DOHH2 (cell line): ENCODE results near the gene KLRC4.

ENCODE experiments used
- CTCF ChIP-seq: fragments of 200-600 bp; sonication (generic); IDR thresholded peaks from one replicate; pipeline ENCODE4 v1.5.1; 2014; ENCODE audit warnings: antibody characterized with exemption, mild to moderate bottlenecking, low read depth, low read length; ENCODE audit not compliant: poor library complexity, severe bottlenecking
- EZH2phosphoT487 ChIP-seq: fragments of 200-600 bp; sonication (generic); IDR thresholded peaks from 2 replicates; pipeline ENCODE4 v1.6.1; 2017; ENCODE audit warnings: borderline replicate concordance, mild to moderate bottlenecking, antibody characterized with exemption, low read length, moderate library complexity, mixed read lengths

DNA sequence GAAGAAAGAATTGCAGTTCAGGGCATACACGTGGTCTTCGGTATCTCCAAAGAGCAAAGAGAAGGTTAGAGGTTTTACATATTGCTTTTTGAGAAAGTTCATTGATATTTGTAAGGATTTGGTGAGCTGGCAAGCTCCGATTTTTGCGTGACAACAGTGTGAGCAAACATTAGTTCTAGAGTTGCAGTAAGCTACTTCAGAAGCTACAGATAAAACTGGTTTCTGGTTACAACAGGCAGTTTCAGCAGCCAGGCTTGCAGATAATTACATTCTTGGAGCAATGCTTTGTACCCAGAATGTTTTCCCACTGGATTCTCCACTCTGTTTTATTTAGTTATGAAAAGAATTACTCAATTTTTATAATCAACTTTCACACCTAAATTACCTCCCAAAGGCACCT lies 47.9 kb downstream of the KLRC4 start:
- no peak for TF ChIP-seq CTCF
- no peak for TF ChIP-seq EZH2phosphoT487
